ENCODE results near the gene ARMC6. TPM values are rescaled to one million over a fixed set of nuclear protein-coding genes. Genes with fewer than 3 reads are reported as not detected.

Gene ARMC6
- 33.3 and 37.9 TPM in 2 replicates for total RNA-seq

GRCh38 chr19:19033426-19034203 is at the start of gene ARMC6, which contains the start of gene SUGP2:
Gene ARMC6, plus strand, starts transcription at chr19:19033603. Its CDS starts 607 bp downstream, at chr19:19034210.
Gene SUGP2, minus strand, starts transcription at chr19:19033517. Its CDS starts 2,446 bp downstream, at chr19:19031071.
- Mint-ChIP-seq H3K9me3 (no peaks in the 10 kb centered on the region), H3K4me3 (peak within 1 kb of the TSS; percentile 92), H3K36me3 (ENCODE audit: low read depth) (peaks cover 22% of the 10 kb centered on the region), H3K27me3 (no peaks in the 10 kb centered on the region), H3K4me1 (peaks cover 31% of the 10 kb centered on the region), H3K27ac (peak within 1 kb of the TSS; percentile 91)
- ChIA-PET CTCF (no interaction called here), POLR2A (no interaction called here)
- intact Hi-C loops (cut with micrococcal nuclease), result loop anchor here (1.0 to 5.0 kb wide), 5 partner anchors 30 to 396 kb away; partner anchors contain the start of genes COPE, DDX49, KLHL26 and MAU2
- DNase-seq (peak; percentile 94), ATAC-seq (ENCODE audit: low read depth) (peak; percentile 76)
- no peak for TF ChIP-seq CTCF (IDR thresholded peaks at IDR 0.05)

GRCh38 chr19:18984251-18984650 is 49.2 kb upstream of the ARMC6 start:
- POLR2A ChIA-PET, result no interaction called here
- ATAC-seq (ENCODE audit: low read depth), result no peak
- Mint-ChIP-seq H3K36me3 (ENCODE audit: low read depth) (no peaks in the 10 kb centered on the region), H3K4me3 (no peak overlapping the region), H3K9me3 (no peaks in the 10 kb centered on the region), H3K27ac (no peak overlapping the region), H3K27me3 (peaks cover 4% of the 10 kb centered on the region), H3K4me1 (peaks cover 9% of the 10 kb centered on the region)
- CTCF ChIA-PET, result no interaction called here
- intact Hi-C loops (cut with micrococcal nuclease), result no loop called here
- TF ChIP-seq CTCF (IDR thresholded peaks at IDR 0.05), result no peak
- no peak for DNase-seq

GRCh38 chr19:18985257-18985656 is 48.1 kb upstream of the ARMC6 start:
- no peak for TF ChIP-seq CTCF (IDR thresholded peaks at IDR 0.05)
- Mint-ChIP-seq H3K27ac (no peak overlapping the region), H3K27me3 (peaks cover 4% of the 10 kb centered on the region), H3K9me3 (no peaks in the 10 kb centered on the region), H3K4me1 (peaks cover 9% of the 10 kb centered on the region), H3K36me3 (ENCODE audit: low read depth) (no peaks in the 10 kb centered on the region), H3K4me3 (no peak overlapping the region)
- POLR2A ChIA-PET, result no interaction called here
- DNase-seq, result no peak
- CTCF ChIA-PET, result no interaction called here
- ATAC-seq (ENCODE audit: low read depth), result no peak
- intact Hi-C loops (cut with micrococcal nuclease), result loop anchor here (5.0 kb wide), 1 partner anchor 393 kb away; no protein-coding TSS in a partner anchor

GRCh38 chr19:18987456-18987855 is 45.9 kb upstream of the ARMC6 start:
- no peak for DNase-seq
- peaks cover 3% of the 10 kb centered on the region for H3K27me3 Mint-ChIP-seq
- no peak for ATAC-seq (ENCODE audit: low read depth)
- H3K4me3 Mint-ChIP-seq, result no peak overlapping the region
- no peak overlapping the region for H3K27ac Mint-ChIP-seq
- TF ChIP-seq CTCF (IDR thresholded peaks at IDR 0.05), result no peak
- peaks cover 12% of the 10 kb centered on the region for H3K36me3 Mint-ChIP-seq (ENCODE audit: low read depth)
- ChIA-PET CTCF (interaction anchor here (0.7 to 0.8 kb wide), 2 partner anchors 357 to 394 kb away, joined by 3 read pairs; no protein-coding TSS in a partner anchor), POLR2A (interaction anchor here (0.6 kb wide), 1 partner anchor 585 kb away, joined by 16 read pairs; no protein-coding TSS in a partner anchor)
- H3K4me1 Mint-ChIP-seq, result peaks cover 9% of the 10 kb centered on the region
- H3K9me3 Mint-ChIP-seq, result no peaks in the 10 kb centered on the region
- intact Hi-C loops (cut with micrococcal nuclease), result loop anchor here (5.0 kb wide), 1 partner anchor 395 kb away; no protein-coding TSS in a partner anchor

- ChIA-PET CTCF (no interaction called here), POLR2A (interaction anchor here (0.7 kb wide), 1 partner anchor 18 kb away, joined by 6 read pairs; no protein-coding TSS in a partner anchor)
- no peak for TF ChIP-seq CTCF (IDR thresholded peaks at IDR 0.05)
- H3K4me1 Mint-ChIP-seq, result peaks cover 9% of the 10 kb centered on the region
- no peak for DNase-seq
- H3K27ac Mint-ChIP-seq, result no peak overlapping the region
- peaks cover 30% of the 10 kb centered on the region for H3K36me3 Mint-ChIP-seq (ENCODE audit: low read depth)
- no peaks in the 10 kb centered on the region for H3K9me3 Mint-ChIP-seq
- ATAC-seq (ENCODE audit: low read depth), result no peak
- intact Hi-C loops (cut with micrococcal nuclease), result loop anchor here (5.0 kb wide), 1 partner anchor 397 kb away; no protein-coding TSS in a partner anchor
- no peak overlapping the region for H3K4me3 Mint-ChIP-seq
- no peaks in the 10 kb centered on the region for H3K27me3 Mint-ChIP-seq
These were observed 44.1 kb upstream of the ARMC6 start for GRCh38 chr19:18989316-18989715.
